Adrenal gland (tissue), 5 donors: ENCODE data around the gene LCOR.

Experiments used
- POLR2A ChIP-seq, 2 donors: fragments of 450-650 bp; IDR thresholded peaks; one replicate each; pipeline ENCODE4 v1.6.1; 2017; ENCODE audit warnings: antibody characterized with exemption in 2 of 2, mild to moderate bottlenecking in 2 of 2, moderate library complexity in 1 of 2
- TF ChIP-seq, protein P1 (sequence below), 6 experiments: fragments of 450-650 bp in 4 of 6; fragments of 200-600 bp in 2 of 6; sonication (generic) in 1 of 6; IDR thresholded peaks; 1 replicate in 5 of 6; 2 replicates in 1 of 6; pipeline versions ENCODE4 v1.5.1 to v1.8.0; 2016 to 2021; ENCODE audit warnings: antibody characterized with exemption in 6 of 6, mild to moderate bottlenecking in 2 of 6, moderate library complexity in 1 of 6
- donor health status: DM: no; HTN: no; CAD: no.

DNA sequence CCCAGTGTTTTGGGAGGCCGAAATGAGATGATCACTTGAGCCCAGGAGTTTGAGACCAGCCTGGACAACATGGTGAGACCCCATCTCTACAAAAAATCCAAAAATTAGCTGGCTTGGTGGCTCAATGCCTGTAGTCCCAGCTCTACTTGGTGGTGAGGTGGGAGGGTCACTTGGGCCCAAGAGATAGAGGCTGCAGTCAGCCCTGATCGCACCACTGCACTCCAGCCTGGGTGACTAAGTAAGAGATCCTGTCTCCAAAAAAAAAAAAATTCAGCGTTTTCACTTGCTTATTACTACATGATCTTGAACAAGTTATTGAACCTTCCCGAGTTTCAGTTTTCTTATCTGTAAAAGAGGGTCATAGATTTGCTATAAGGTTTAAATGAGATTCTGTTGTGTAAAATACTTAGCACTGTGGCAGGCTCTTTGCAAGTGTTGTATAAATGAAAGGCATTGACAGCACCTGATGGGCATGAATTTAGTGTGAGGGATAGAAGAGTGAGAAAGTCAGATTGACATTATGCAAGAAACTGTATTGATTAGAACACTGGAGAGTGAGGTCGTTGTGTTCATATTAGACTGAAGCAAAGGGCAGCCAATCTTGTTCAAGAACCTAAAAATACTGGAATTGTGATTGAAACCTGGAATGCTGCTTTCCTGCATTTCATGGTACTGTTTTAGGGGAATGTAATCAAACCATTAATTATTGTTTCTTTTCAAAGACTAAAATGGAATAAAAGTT is 136.8 kb downstream of the LCOR start:
- TF ChIP-seq, protein P1, sequence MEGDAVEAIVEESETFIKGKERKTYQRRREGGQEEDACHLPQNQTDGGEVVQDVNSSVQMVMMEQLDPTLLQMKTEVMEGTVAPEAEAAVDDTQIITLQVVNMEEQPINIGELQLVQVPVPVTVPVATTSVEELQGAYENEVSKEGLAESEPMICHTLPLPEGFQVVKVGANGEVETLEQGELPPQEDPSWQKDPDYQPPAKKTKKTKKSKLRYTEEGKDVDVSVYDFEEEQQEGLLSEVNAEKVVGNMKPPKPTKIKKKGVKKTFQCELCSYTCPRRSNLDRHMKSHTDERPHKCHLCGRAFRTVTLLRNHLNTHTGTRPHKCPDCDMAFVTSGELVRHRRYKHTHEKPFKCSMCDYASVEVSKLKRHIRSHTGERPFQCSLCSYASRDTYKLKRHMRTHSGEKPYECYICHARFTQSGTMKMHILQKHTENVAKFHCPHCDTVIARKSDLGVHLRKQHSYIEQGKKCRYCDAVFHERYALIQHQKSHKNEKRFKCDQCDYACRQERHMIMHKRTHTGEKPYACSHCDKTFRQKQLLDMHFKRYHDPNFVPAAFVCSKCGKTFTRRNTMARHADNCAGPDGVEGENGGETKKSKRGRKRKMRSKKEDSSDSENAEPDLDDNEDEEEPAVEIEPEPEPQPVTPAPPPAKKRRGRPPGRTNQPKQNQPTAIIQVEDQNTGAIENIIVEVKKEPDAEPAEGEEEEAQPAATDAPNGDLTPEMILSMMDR (IDR thresholded peaks at IDR 0.05) = no peak
- TF ChIP-seq POLR2A (IDR thresholded peaks at IDR 0.05) = no peak
